ENCODE results near the gene IPO11.

DNA sequence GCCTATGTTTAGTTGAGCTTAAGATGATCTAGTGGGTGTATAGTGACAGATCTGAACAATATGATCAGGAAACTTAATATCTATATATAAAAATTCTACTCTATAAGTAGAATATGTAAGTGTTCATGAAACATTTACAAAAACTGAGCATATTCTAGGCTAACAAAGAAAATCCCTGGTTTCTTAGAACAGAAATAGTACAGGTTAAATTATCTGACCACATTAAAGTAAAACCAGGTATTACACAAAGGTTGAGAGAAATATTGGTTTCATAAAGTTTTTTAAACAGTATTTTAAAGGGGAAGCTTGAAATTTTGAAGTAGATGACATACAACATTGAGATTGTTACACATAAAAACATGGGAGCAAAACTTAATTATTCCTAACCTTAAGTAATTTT is 205.4 kb downstream of the IPO11 start:
- TF ChIP-seq POLR2A (IDR thresholded peaks at IDR 0.05) (no peak), EP300 (IDR thresholded peaks at IDR 0.05) (no peak)
- TF ChIP-seq, protein P1, sequence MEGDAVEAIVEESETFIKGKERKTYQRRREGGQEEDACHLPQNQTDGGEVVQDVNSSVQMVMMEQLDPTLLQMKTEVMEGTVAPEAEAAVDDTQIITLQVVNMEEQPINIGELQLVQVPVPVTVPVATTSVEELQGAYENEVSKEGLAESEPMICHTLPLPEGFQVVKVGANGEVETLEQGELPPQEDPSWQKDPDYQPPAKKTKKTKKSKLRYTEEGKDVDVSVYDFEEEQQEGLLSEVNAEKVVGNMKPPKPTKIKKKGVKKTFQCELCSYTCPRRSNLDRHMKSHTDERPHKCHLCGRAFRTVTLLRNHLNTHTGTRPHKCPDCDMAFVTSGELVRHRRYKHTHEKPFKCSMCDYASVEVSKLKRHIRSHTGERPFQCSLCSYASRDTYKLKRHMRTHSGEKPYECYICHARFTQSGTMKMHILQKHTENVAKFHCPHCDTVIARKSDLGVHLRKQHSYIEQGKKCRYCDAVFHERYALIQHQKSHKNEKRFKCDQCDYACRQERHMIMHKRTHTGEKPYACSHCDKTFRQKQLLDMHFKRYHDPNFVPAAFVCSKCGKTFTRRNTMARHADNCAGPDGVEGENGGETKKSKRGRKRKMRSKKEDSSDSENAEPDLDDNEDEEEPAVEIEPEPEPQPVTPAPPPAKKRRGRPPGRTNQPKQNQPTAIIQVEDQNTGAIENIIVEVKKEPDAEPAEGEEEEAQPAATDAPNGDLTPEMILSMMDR (IDR thresholded peaks at IDR 0.05) = no peak

Data from ovary (tissue), 3 donors.